ENCODE measurements around the gene KDM2B.

Gene KDM2B

GRCh38 chr12:121379945-121380344 lies 200.9 kb downstream of the KDM2B start:
- no peak overlapping the region for H3K27ac ChIP-seq (ENCODE audit: low read length)
- no CpG with 5 or more reads among the region's 10 CpGs for WGBS (ENCODE audit: insufficient coverage, insufficient read length)
- no peak overlapping the region for H3K4me3 ChIP-seq (ENCODE audit: low read length)
- H3K4me1 ChIP-seq (ENCODE audit: control insufficient read depth, insufficient read depth, low read length): no peaks in the 10 kb centered on the region
- no peak for DNase-seq (ENCODE audit: low read depth, low spot score)
- no peaks in the 10 kb centered on the region for H3K27me3 ChIP-seq (ENCODE audit: control insufficient read depth, insufficient read depth, low read length)
- H3K36me3 ChIP-seq (ENCODE audit: control insufficient read depth, insufficient read depth, low read length): no peaks in the 10 kb centered on the region
- no peaks in the 10 kb centered on the region for H3K9me3 ChIP-seq (ENCODE audit: control insufficient read depth, insufficient read depth, low read length)

Measured in iPS DF 6.9 (cell line).